GM23248 (cell line): Measurements from ENCODE around the gene CBS.

Experiments used
- EZH2 ChIP-seq: fragments of 200-600 bp; sonication (generic); IDR thresholded peaks from 2 replicates; pipeline ENCODE4 v1.6.1; 2018; ENCODE audit warnings: antibody characterized with exemption, mild to moderate bottlenecking; ENCODE audit not compliant: insufficient read depth, poor library complexity, severe bottlenecking
- EZH2phosphoT487 ChIP-seq: fragments of 200-600 bp; sonication (generic); IDR thresholded peaks from 2 replicates; pipeline ENCODE4 v1.6.1; 2018; ENCODE audit warnings: antibody characterized with exemption, moderate library complexity, mild to moderate bottlenecking, low read depth; ENCODE audit not compliant: insufficient read depth

- TF ChIP-seq EZH2 (no peak), EZH2phosphoT487 (no peak)
These were observed 55.5 kb downstream of the CBS start for GRCh38 chr21:43020177-43020576.
